Nephron progenitor cell (in vitro differentiated cells): ENCODE results near the gene CDH4.

Experiments used
- DNase-seq: peaks from one replicate; pipeline ENCODE4 v3.0.0; 2021
- H3K27ac Mint-ChIP-seq: 2 replicates; pipeline ENCODE4 v1.8.0; 2021; ENCODE audit warnings: mild to moderate bottlenecking, moderate library complexity, mixed read lengths
- H3K27me3 Mint-ChIP-seq: 2 replicates; pipeline ENCODE4 v1.8.0; 2021; ENCODE audit warnings: mild to moderate bottlenecking, low read depth, mixed read lengths; ENCODE audit not compliant: poor library complexity
- H3K36me3 Mint-ChIP-seq: 2 replicates; pipeline ENCODE4 v1.8.0; 2021; ENCODE audit warnings: low read depth, mixed read lengths
- H3K4me1 Mint-ChIP-seq: 2 replicates; pipeline ENCODE4 v1.8.0; 2021; ENCODE audit warnings: mixed read lengths
- H3K4me3 Mint-ChIP-seq: 2 replicates; pipeline ENCODE4 v1.8.0; 2021; ENCODE audit warnings: mild to moderate bottlenecking, moderate library complexity, mixed read lengths
- H3K9me3 Mint-ChIP-seq: 2 replicates; pipeline ENCODE4 v1.8.0; 2021; ENCODE audit warnings: mild to moderate bottlenecking, moderate library complexity, mixed read lengths
- CTCF ChIP-seq: fragments of 200-600 bp; sonication (generic); IDR thresholded peaks from 2 replicates; pipeline ENCODE4 v1.5.0; 2021; ENCODE audit warnings: antibody characterized with exemption

Gene CDH4

GRCh38 chr20:61435184-61435822 is 183.2 kb downstream of the CDH4 start:
- H3K9me3 Mint-ChIP-seq, result no peaks in the 10 kb centered on the region
- no peaks in the 10 kb centered on the region for H3K36me3 Mint-ChIP-seq
- peaks cover 65% of the 10 kb centered on the region for H3K4me1 Mint-ChIP-seq
- no peak overlapping the region for H3K4me3 Mint-ChIP-seq
- TF ChIP-seq CTCF, result no peak
- peak overlapping the region; percentile 41 for H3K27ac Mint-ChIP-seq
- peaks cover 16% of the 10 kb centered on the region for H3K27me3 Mint-ChIP-seq
- DNase-seq, result no peak

GRCh38 chr20:61435823-61436220 is 183.8 kb downstream of the CDH4 start:
- peaks cover 60% of the 10 kb centered on the region for H3K4me1 Mint-ChIP-seq
- H3K27me3 Mint-ChIP-seq, result peaks cover 16% of the 10 kb centered on the region

GRCh38 chr20:61436283-61436666 is 184.2 kb downstream of the CDH4 start:
- Mint-ChIP-seq H3K4me1 (peaks cover 59% of the 10 kb centered on the region), H3K27ac (no peak overlapping the region), H3K9me3 (no peaks in the 10 kb centered on the region), H3K36me3 (no peaks in the 10 kb centered on the region), H3K4me3 (no peak overlapping the region), H3K27me3 (peaks cover 16% of the 10 kb centered on the region)
- TF ChIP-seq CTCF, result no peak
- DNase-seq, result no peak

More at GRCh38 chr20:61435823-61436220, 183.8 kb downstream of the CDH4 start:
- Mint-ChIP-seq H3K4me3 (no peak overlapping the region), H3K27ac (no peak overlapping the region), H3K9me3 (no peaks in the 10 kb centered on the region), H3K36me3 (no peaks in the 10 kb centered on the region)
- no peak for TF ChIP-seq CTCF
- DNase-seq, result no peak

- Mint-ChIP-seq H3K4me1 (peaks cover 59% of the 10 kb centered on the region), H3K36me3 (no peaks in the 10 kb centered on the region), H3K4me3 (peak overlapping the region; percentile 3), H3K27ac (peak overlapping the region; percentile 46), H3K27me3 (peaks cover 15% of the 10 kb centered on the region), H3K9me3 (no peaks in the 10 kb centered on the region)
- no peak for TF ChIP-seq CTCF
- no peak for DNase-seq
These were observed 184.7 kb downstream of the CDH4 start for GRCh38 chr20:61436667-61437279.

GRCh38 chr20:61437280-61438206 is 185.5 kb downstream of the CDH4 start:
- peak overlapping the region; percentile 3 for H3K4me3 Mint-ChIP-seq
- peaks cover 13% of the 10 kb centered on the region for H3K27me3 Mint-ChIP-seq
- no peak for TF ChIP-seq CTCF
- H3K27ac Mint-ChIP-seq, result peak overlapping the region; percentile 46
- no peaks in the 10 kb centered on the region for H3K9me3 Mint-ChIP-seq
- DNase-seq, result no peak
- no peaks in the 10 kb centered on the region for H3K36me3 Mint-ChIP-seq
- peaks cover 62% of the 10 kb centered on the region for H3K4me1 Mint-ChIP-seq
